Ectodermal cell (in vitro differentiated cells): Measurements from ENCODE around the gene ASPM.

Experiments used
- H3K27ac ChIP-seq: 2 replicates; pipeline ENCODE4 v1.7.0; 2013; ENCODE audit warnings: mild to moderate bottlenecking, low read depth, low read length; ENCODE audit not compliant: insufficient read depth, poor library complexity, severe bottlenecking
- H3K27me3 ChIP-seq: 2 replicates; pipeline ENCODE4 v1.7.0; 2013; ENCODE audit warnings: mild to moderate bottlenecking, low read length; ENCODE audit not compliant: insufficient read depth, control insufficient read depth, poor library complexity, severe bottlenecking
- H3K36me3 ChIP-seq: one replicate; pipeline ENCODE4 v1.7.0; 2013; ENCODE audit warnings: low read length; ENCODE audit not compliant: control insufficient read depth, insufficient read depth
- H3K4me1 ChIP-seq: one replicate; pipeline ENCODE4 v1.7.0; 2013; ENCODE audit warnings: low read length; ENCODE audit not compliant: control insufficient read depth, insufficient read depth
- H3K4me3 ChIP-seq: 2 replicates; pipeline ENCODE4 v1.7.0; 2013; ENCODE audit warnings: low read depth, low read length, control low read depth; ENCODE audit not compliant: insufficient read depth
- H3K9me3 ChIP-seq: 2 replicates; pipeline ENCODE4 v1.7.0; 2013; ENCODE audit warnings: mild to moderate bottlenecking, low read length, moderate library complexity; ENCODE audit not compliant: control insufficient read depth
- WGBS, 2 experiments: methylation state at CpG; one replicate each; pipeline ENCODE4 v1.1.7; 2013; ENCODE audit warnings: missing lambda C conversion rate in 2 of 2; 5-methylcytosine and 5-hydroxymethylcytosine counted together

ASPM gene

DNA sequence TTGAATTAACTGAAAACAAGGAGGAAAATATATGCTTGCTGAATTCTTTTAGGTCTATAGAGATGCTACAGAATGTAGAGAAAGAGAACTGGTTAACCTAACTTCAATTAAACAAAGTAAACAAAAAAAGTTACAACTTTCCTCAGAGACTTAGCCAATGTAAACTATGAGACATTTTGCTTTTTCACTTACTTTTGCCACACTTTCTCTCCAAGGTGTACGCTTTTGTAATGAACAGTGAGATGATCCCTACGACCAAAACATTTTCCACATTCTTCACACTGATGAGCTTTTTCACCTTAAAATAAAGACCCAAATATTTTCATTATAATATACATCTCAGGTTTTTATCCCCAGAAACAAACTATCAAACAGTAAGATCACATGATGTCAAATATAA is 28.3 kb upstream of the ASPM start:
- WGBS, 2 experiments: 92 to 96% methylated on average over 2 of the region's 2 CpGs
- Histone ChIP-seq H3K36me3 (peaks cover 5% of the 10 kb centered on the region), H3K4me1 (no peaks in the 10 kb centered on the region), H3K27ac (no peak overlapping the region), H3K9me3 (no peaks in the 10 kb centered on the region), H3K4me3 (no peak overlapping the region), H3K27me3 (no peaks in the 10 kb centered on the region)

DNA sequence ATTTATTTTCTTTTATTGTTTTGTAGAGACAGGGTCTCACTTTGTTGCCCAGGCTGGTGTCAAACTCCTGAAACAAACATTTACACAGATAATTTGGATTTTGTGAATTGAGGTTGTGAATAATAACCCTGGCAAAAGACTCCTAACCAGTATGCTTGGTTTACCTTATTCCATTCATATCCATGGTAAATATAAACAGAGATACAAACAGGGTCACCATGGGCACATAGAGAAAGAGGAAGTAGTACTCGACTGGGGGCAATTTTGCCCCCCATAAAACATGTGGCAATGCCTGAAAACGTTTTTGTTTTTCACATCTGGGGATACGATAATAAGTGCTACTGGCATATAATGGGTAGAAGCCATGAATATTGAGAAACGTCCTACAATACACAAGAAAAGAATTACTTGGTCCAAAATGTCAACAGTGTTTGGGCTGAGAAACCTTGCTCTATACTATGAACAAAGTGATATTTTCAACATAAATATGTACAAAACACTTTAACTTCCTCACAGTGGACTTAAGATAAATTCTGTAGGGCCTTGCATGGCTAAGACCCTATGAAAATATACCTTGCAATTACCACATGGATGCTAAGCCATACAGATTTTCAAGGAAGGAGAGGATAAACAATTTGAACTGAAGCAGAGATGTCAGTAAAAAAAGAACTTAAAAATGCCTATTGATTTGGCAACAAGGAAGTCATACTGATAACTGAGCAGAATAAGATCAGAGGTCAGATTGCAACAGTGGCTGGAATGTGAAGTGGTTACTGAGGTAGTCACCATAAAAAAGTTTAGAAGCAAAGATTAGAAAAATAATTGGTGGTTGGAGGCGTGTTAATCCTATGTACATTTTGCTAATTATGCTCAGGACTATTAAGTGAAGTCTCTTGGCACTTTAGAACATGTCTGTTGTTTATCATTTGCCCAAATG is 27.4 kb upstream of the ASPM start:
- Histone ChIP-seq H3K4me3 (no peak overlapping the region), H3K36me3 (peaks cover 5% of the 10 kb centered on the region), H3K9me3 (no peaks in the 10 kb centered on the region), H3K27me3 (no peaks in the 10 kb centered on the region), H3K4me1 (no peaks in the 10 kb centered on the region), H3K27ac (no peak overlapping the region)
- WGBS, 2 experiments: 81 to 86% methylated on average over 5 of the region's 5 CpGs

DNA sequence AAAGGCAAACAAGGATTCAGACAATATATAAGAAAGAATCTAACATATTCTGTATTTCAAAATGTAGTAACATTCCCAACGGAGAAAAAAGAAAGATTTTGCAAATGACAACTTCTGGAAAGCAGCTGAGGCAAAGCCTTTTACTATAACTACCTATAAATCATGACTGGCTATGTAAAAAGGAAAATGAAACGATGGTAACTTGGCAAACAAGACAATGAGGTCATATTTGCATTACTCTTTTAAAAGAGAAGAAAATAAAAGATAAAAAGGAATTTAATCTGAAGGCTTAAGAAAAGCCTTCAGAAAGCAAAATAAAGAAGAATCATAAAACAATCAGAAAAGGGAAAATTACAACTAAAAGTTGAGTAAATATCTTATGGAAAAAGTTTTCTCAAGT is 25.1 kb upstream of the ASPM start:
- Histone ChIP-seq H3K27ac (no peak overlapping the region), H3K4me3 (no peak overlapping the region), H3K9me3 (no peaks in the 10 kb centered on the region), H3K36me3 (peaks cover 5% of the 10 kb centered on the region), H3K4me1 (no peaks in the 10 kb centered on the region), H3K27me3 (no peaks in the 10 kb centered on the region)
- WGBS, 2 experiments: 100% methylated on average over 1 of the region's 2 CpGs; no CpG with 5 or more reads in 1 of the 2 experiments

DNA sequence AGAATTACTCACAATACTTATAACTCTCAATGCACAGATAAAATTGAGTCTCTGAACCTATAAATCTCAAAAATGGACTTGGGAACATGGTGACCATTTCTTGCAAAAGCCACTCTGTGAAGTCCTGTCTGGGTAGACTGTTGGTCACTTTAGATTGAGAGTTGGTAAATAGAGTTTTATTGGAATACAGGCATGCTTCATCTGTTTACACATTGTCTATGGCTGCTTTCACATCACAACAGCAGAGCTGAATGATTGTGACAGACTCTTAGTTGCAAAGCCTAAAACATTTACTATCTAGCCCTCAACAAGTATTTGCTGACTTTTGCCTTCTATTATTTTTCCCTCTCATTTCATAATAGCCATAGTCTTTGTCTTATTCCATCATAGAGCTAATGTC is 24.1 kb upstream of the ASPM start:
- Histone ChIP-seq H3K36me3 (peaks cover 5% of the 10 kb centered on the region), H3K27ac (no peak overlapping the region), H3K9me3 (no peaks in the 10 kb centered on the region), H3K4me3 (no peak overlapping the region), H3K4me1 (no peaks in the 10 kb centered on the region), H3K27me3 (no peaks in the 10 kb centered on the region)

DNA sequence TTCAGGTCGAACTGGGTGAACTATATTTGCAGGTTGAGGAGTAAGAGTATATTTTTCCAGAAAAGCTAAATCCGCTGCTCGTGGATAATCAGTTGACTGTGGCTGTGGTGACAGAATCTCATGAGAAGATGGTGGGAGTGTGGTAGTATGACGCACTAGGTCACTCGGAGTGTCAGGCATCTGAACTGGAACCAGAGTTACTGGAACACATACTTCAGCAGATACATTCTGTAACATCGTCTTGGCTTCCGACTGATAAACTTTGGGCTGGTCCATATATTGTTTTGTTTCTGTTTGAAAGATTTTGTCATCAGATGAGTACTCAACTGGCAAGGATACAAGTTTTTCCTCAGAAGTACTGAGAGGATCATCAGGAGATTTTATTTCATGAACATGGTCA is 13.0 kb upstream of the ASPM start:
- 95 to 97% methylated on average over 7 of the region's 7 CpGs for WGBS, 2 experiments
- H3K36me3 ChIP-seq: no peaks in the 10 kb centered on the region

DNA sequence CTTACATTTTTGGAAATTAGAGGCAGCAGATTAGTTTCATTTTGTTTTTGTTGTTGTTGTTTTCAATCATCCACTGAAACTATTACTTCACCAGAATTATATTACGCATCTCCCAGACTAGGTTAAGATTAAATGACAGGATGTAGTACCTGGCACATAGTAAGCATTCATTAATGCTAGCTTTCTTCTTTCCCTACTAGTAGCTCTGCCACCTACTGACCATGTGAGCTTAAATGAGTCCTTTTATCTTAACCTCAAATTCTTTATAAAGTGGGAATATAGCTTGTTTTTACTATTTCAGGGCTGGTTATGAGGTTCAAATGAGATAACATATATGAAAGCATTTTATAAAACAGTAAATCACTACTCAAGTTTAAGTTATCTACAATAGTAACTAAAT is 10.2 kb upstream of the ASPM start:
- Histone ChIP-seq H3K9me3 (no peaks in the 10 kb centered on the region), H3K4me3 (no peak overlapping the region), H3K4me1 (no peaks in the 10 kb centered on the region), H3K27me3 (no peaks in the 10 kb centered on the region), H3K27ac (no peak overlapping the region), H3K36me3 (no peaks in the 10 kb centered on the region)
- WGBS, 2 experiments: 100% methylated on average over 1 of the region's 1 CpG; no CpG with 5 or more reads in 1 of the 2 experiments

More for the DNA sequence above, 13.0 kb upstream of the ASPM start:
- Histone ChIP-seq H3K4me3 (no peak overlapping the region), H3K27ac (no peak overlapping the region), H3K9me3 (no peaks in the 10 kb centered on the region), H3K4me1 (no peaks in the 10 kb centered on the region), H3K27me3 (no peaks in the 10 kb centered on the region)

DNA sequence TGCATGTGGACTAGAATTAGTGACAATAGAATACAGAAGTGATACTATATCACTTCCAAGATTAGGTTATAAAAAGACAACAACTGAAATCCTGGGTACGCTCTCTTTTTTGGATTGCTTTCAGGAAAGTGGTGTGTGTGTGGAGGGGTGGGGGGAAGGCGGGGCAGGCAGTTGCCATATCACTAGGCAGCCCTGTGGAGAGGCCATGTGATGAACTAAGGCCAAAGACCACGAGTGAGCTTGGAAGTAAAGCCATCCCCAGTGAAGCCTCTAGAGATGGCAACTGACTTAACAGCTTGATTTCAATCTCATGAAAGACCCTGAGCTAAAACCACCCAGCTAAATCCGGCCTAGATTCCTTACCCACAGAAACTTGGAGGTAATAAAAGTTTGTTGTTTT is 6.2 kb upstream of the ASPM start:
- H3K4me1 ChIP-seq: no peaks in the 10 kb centered on the region
- no peaks in the 10 kb centered on the region for H3K27me3 ChIP-seq
- H3K9me3 ChIP-seq: no peaks in the 10 kb centered on the region
- H3K36me3 ChIP-seq: no peaks in the 10 kb centered on the region
- H3K4me3 ChIP-seq: no peak overlapping the region
- 78 to 90% methylated on average over 3 to 4 of the region's 4 CpGs for WGBS, 2 experiments
- no peak overlapping the region for H3K27ac ChIP-seq

DNA sequence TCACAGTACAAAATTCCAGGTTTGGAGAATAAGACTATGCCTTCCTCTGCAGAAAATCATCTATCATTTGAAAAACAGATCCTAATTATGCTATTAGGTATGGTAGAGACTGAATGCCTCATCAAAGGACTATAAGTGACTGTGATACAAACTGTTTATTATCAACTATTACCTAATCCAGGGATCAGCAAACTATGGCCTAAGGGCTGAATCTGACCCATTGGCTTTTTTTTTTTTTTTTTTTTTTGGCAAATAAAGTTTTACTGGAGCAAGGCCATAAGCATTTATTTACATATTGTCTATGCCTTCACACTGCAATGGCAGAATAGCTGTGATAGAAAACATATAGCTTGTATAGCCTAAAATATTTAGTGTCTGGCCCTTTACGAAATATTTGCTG is 4.7 kb upstream of the ASPM start:
- Histone ChIP-seq H3K27me3 (no peaks in the 10 kb centered on the region), H3K4me1 (no peaks in the 10 kb centered on the region), H3K36me3 (no peaks in the 10 kb centered on the region), H3K4me3 (no peak overlapping the region), H3K27ac (no peak overlapping the region), H3K9me3 (no peaks in the 10 kb centered on the region)
- WGBS, 2 experiments: 80 to 100% methylated on average over 1 of the region's 1 CpG

DNA sequence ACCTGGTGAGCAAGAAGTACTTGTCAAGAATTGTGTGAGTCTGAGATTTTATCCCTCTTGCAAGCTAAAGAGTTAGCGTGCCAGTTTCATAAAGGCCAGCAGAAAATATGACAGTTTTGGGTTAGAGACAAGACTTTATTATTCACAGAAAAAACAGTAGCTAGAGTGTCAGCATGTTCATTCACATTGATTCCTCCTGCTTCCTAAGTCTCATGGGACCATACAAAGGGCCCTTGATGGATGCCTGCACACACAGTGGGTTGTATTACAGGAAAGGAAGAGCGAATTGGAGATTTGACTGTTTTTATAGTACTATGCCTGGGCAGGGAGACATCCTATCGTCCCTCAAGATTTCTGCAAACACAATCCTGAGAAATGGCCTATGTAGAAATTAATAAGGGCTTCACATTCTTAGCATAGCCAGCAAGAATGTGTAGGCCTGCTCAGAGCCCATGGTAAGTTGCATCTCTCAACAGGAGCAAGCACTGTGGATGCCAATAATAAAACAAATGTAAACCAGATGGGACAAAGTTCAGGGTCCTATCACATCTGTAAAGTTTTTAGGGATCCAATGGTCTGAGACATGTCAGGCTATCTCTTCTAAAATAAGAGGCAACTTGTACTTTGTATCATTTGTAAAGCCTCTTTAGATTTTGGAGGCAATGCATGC is 4.0 kb upstream of the ASPM start:
- Histone ChIP-seq H3K4me3 (no peak overlapping the region), H3K27ac (no peak overlapping the region), H3K27me3 (no peaks in the 10 kb centered on the region), H3K36me3 (no peaks in the 10 kb centered on the region), H3K9me3 (no peaks in the 10 kb centered on the region), H3K4me1 (no peaks in the 10 kb centered on the region)
- 87 to 96% methylated on average over 3 of the region's 3 CpGs for whole genome bisulfite sequencing, 2 experiments

DNA sequence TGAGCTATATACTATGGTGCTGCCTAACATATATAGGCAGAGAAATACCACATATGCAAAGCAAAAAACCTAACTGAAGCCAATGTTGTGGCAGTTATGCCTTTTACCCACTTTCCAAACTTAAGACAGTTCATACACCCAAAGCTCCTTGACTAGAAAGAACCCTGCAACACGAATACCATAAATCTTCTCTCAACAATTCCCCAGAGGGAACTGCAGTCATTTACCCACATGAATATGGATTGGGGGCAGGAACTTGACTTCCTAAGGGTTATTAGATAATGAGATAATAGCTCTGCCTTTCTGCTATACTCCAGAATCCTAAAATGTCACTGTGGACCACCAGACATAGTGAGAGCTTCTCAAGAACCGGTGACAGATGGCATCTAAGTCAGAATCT is 2.9 kb upstream of the ASPM start:
- no peaks in the 10 kb centered on the region for H3K9me3 ChIP-seq
- 92 to 100% methylated on average over 2 of the region's 2 CpGs for WGBS, 2 experiments
- no peaks in the 10 kb centered on the region for H3K4me1 ChIP-seq

More for the DNA sequence above, 2.9 kb upstream of the ASPM start:
- H3K27ac ChIP-seq: no peak overlapping the region
- H3K4me3 ChIP-seq: no peak overlapping the region
- no peaks in the 10 kb centered on the region for H3K27me3 ChIP-seq
- no peaks in the 10 kb centered on the region for H3K36me3 ChIP-seq
